IPS-NIHi11 (cell line): ENCODE measurements around the gene GPATCH1.
"Not testable (repeated sequence)": the region's sequence is repeated elsewhere in the genome, so short reads cannot be mapped to it uniquely, and the experiment has no call there.

Experiments used
- DNase-seq: peaks from one replicate; pipeline ENCODE4 v3.0.0; 2012; ENCODE audit warnings: mixed read lengths, low spot score

Gene GPATCH1

DNA sequence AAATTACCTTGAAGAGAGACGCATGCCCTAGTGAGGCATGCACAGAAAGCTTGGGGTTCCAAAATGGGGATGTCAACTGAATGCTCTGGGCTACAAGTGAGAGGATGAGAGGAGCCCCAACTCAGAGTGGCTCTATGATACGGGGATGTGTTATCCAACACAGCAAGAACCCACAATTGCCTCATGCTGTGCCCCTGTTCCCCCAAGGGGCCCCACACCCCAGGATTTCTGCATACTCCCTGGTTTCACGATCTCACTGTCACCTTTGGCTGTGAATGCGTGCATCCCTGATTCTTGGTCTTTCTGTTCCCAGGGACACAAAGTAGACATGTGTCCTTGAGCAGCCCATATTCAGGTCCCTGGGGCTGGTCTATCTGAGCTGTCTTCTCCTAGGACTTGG lies 80.2 kb downstream of the GPATCH1 start:
- DNase-seq: no peak

DNA sequence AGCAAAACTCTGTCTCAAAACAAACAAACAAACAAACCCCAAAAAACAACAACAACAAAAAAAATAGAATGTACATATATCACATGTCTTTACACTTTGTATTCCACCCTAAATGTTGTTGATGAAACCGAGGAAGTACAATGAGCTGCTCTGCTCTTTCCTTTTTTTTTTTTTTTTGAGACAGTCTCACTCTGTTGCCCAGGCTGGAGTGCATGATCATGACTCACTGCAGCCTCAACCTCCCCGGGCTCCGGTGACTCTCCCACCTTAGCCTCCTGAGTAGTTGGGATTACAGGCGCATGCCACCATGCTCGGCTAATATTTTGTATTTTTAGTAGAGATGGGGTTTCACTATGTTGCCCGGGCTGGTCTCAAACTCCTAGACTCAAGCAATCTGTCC lies 82.5 kb downstream of the GPATCH1 start:
- DNase-seq: no peak

GRCh38 chr19:33166037-33166436 lies 85.1 kb downstream of the GPATCH1 start:
- not testable (repeated sequence) for DNase-seq

DNA sequence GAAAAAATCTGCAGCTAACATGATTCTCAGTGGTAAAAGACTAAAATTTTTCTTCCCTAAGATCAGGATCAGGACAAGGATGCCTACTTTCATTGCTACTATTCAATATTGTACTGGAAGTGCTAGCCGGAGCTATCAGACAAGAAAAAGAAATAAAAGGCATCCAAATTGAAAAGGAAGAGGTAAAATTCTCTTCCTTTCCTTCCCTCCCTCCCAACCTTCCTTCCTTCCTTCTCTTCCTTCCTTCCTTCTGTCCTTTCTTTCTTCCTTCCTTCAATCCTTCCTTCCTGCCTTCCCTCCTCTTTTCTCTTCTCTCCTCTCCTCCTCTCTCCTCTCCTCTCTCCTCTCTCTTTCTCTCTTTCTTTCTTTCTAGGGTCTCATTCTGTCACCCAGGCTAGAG lies 86.5 kb downstream of the GPATCH1 start:
- no peak for DNase-seq

DNA sequence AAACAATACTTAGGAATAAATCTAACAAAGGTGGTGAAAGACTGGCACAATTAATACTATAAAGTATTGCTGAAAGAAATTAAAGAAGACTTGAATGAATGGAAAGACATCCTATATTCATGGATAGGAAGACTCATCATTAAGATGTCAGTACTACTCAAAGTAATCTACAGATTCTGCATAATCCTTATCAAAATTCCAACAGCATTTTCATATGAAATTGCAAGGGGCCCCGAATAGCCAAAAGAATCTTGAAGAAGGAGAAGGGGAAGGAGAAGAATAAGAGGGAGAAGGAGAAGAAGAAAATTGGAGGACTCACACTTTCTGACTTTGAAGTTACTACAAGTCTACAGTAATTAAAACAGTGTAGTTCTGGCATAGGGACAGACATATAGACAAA lies 87.5 kb downstream of the GPATCH1 start:
- no peak for DNase-seq

DNA sequence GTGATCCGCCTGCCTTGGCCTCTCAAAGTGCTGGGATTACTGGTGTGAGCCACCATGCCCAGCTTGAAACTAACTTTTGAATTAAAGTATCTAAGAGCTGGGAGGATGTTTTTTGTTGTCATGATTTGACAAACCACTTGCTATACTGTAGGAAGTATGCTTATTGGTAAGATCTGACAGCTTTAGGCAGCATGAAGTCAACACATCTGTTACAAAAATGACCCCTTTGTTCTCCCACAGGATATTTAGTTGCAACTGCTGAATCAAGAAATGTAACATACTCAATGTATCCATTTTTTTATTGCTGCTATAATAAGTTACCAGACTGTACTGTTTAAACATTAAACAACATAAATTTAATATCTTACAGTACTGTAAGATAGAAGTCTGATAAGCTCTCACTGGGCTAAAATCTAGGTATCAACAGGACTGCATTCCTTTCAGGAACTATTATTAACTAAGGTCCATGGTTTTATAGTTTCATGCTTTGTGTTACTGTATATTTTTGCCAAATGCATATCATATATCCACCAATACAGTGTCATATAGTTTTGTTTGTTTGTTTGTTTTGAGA lies 90.3 kb downstream of the GPATCH1 start:
- no peak for DNase-seq

- DNase-seq: no peak
Observed at GRCh38 chr19:33171916-33172359, 91.0 kb downstream of the GPATCH1 start.

DNA sequence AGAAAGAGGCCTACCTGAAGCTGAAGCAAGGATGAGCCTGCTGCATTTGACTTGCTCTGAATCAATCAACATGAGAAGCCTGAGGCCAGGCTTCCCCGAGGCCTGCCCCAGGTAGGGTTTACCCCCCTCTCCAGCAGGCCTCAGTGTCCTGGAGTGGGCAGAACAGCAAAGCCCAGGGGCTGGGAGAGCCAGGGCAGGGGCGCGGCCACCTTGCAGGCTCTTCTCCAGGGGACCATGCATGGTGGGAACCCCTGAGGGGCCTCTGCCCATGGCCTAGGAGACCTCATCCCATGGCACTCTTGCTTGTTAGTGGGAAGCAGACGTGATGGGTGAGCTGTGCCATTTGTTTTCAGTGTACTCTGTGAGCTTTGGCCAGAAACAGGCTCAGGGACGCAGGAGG lies 93.2 kb downstream of the GPATCH1 start:
- no peak for DNase-seq

DNA sequence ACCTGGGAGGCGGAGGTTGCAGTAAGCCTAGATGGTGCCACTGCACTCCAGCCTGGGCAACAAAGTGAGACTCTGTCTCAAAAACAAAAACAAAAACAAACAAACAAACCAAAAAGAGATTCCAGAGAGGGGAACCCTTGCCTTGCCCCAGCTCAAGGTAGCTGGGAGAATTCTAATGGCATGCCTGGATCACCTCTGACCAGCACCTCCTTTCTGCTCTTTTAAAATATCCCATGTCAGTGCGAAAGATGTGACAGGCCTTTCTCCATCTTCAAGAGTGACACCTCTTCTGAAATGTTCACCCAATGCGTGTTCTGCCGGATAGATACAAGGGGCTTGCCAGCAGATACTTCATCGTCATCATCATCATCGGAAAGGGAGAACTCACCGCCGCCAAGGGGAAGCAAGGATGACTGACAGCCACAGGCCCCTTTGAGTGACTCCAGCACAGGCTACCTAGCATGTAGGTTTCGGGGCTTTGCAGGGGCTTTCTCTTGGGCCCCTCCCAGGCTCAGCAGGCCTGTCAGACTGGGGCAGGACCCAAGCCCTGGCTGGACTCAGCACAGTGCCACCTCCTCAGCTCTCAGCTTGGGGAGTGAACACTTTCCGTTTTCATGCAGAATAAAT lies 94.3 kb downstream of the GPATCH1 start:
- DNase-seq: no peak

GRCh38 chr19:33175886-33176669 lies 95.1 kb downstream of the GPATCH1 start:
- peak; percentile 63 for DNase-seq

DNA sequence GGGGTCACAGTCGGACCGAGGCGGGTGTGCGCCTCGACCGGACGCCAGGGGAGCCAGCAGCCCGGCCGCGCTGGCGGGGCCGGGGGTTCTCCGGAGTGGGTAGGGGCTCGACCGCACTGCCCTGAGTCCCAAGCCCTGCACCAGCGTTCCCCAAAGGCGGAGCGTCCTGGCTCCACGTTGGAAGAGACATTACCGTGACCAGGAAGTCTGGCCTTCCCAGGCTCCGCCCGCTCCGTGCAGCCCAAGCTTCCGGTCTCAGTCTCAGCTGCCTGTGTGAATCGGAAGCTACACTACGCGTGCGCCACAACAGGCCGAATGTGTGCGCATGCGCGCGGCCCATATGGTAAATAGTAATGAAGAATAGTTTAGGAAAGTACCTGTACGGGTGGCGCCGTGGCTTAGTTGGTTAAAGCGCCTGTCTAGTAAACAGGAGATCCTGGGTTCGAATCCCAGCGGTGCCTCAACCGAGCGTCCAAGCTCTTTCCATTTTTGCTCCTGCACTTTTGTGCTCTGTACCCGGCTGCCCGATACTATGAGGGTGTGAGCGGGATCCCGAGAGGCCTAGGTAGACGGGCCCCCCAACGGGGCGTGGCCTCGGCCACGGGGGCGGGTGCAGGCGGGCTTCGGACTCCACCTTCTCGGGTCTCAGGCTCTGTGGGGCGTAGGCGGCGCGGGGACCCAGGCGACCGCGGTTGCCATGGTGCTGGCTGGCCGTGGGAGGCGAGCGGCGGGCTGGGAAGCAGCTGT lies 95.9 kb downstream of the GPATCH1 start:
- DNase-seq: peak; percentile 97

DNA sequence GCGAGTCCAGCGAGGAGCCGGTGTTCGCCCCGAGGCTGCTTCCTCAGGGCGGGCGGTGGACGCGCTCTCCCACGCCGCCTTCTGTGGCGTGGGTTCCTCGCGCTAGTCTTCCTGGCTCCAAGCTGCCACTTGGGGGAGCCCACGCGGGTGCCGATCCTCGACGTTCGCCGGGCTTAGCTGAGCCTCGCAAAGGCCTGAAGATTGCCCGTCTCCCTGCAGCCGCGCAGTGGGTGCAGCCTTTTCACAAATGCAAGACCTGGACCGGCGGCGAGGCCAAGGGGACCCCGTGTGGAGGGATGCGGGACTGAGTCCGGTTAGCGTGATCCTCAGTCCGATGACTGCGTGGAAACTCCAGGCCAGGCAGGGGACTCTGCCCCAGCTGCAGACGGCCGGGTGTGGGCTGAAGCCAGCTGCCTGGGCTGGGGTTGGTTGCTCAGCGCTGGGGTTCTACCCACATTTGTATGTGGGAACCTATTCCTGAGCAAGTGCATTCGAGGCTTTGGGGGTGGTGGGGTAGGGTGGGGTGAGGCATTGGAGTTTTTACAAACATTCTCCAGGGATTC lies 96.5 kb downstream of the GPATCH1 start:
- peak; percentile 33 for DNase-seq
